Activated T-cell treated with anti-CD3 and anti-CD28 coated beads for 48 hours (primary cell): ENCODE data around the gene KY.
"Not testable (repeated sequence)": the region's sequence is repeated elsewhere in the genome, so short reads cannot be mapped to it uniquely, and the experiment has no call there.

Experiments
- DNase-seq: peaks from one replicate; pipeline ENCODE4 v3.0.0-alpha.2; 2020; ENCODE audit warnings: low read depth

The KY gene

GRCh38 chr3:134601539-134602439 lies 49.0 kb downstream of the KY start:
- no peak for DNase-seq

- peak; percentile 66 for DNase-seq
Observed at GRCh38 chr3:134600685-134601463, 49.9 kb downstream of the KY start.

- DNase-seq, result no peak
Observed at GRCh38 chr3:134600206-134600605, 50.6 kb downstream of the KY start.

GRCh38 chr3:134598763-134599545 lies 51.9 kb downstream of the KY start:
- no peak for DNase-seq

GRCh38 chr3:134597390-134597970 lies 53.3 kb downstream of the KY start:
- DNase-seq, result no peak

- not testable (repeated sequence) for DNase-seq
Observed at GRCh38 chr3:134594986-134595385, 55.8 kb downstream of the KY start.

GRCh38 chr3:134594331-134594741 lies 56.5 kb downstream of the KY start:
- DNase-seq, result no peak

- no peak for DNase-seq
Observed at GRCh38 chr3:134592806-134593205, 58.0 kb downstream of the KY start.

GRCh38 chr3:134590766-134591165 lies 60.1 kb downstream of the KY start:
- DNase-seq, result no peak

GRCh38 chr3:134579141-134579665 lies 71.6 kb downstream of the KY start:
- no peak for DNase-seq

GRCh38 chr3:134576831-134577230 lies 74.0 kb downstream of the KY start:
- DNase-seq, result no peak

- DNase-seq, result no peak
Observed at GRCh38 chr3:134576426-134576825, 74.4 kb downstream of the KY start.

- not testable (repeated sequence) for DNase-seq
Observed at GRCh38 chr3:134569899-134570298, 80.9 kb downstream of the KY start.

- DNase-seq, result no peak
Observed at GRCh38 chr3:134568790-134569189, 82.0 kb downstream of the KY start.

- no peak for DNase-seq
Observed at GRCh38 chr3:134567605-134568004, 83.2 kb downstream of the KY start.

GRCh38 chr3:134564991-134565390 lies 85.8 kb downstream of the KY start:
- DNase-seq, result no peak

GRCh38 chr3:134563601-134564000 lies 87.2 kb downstream of the KY start:
- no peak for DNase-seq

GRCh38 chr3:134562055-134562454 lies 88.8 kb downstream of the KY start:
- DNase-seq, result no peak

GRCh38 chr3:134559591-134559990 lies 91.2 kb downstream of the KY start:
- no peak for DNase-seq
